HuH-7.5 (cell line): ENCODE results near the gene PIM1.
"Not testable (repeated sequence)": the region's sequence is repeated elsewhere in the genome, so short reads cannot be mapped to it uniquely, and the experiment has no call there.

Source experiments
- DNase-seq: peaks from one replicate; pipeline ENCODE4 v3.0.0; 2011; ENCODE audit warnings: low spot score

The PIM1 gene

DNA sequence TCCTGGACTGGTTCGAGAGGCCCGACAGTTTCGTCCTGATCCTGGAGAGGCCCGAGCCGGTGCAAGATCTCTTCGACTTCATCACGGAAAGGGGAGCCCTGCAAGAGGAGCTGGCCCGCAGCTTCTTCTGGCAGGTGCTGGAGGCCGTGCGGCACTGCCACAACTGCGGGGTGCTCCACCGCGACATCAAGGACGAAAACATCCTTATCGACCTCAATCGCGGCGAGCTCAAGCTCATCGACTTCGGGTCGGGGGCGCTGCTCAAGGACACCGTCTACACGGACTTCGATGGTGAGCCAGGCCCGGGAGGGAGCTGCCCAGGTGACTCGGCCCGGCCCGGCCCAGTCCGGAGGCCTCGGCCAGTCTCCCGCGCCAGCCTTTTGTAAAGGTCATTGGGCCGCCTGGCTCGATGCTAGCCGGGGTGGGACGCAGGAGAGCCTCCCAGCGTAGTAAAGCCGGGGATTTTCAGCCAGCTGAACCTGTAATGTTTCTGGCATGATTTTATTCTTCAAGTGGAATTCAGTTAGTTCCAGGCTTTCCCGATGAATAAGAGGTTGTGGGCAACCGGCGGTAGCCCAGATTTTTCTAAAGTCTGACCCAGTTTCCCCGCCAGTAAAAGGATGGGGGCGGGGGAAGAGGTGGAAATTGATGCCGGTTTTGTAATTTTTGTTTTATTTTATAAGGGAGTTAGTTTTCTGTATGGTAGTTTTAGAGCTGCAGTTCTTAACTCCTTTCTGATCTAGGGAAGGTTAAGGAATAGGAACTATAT lies 1.4 kb downstream of the PIM1 start:
- no peak for DNase-seq

DNA sequence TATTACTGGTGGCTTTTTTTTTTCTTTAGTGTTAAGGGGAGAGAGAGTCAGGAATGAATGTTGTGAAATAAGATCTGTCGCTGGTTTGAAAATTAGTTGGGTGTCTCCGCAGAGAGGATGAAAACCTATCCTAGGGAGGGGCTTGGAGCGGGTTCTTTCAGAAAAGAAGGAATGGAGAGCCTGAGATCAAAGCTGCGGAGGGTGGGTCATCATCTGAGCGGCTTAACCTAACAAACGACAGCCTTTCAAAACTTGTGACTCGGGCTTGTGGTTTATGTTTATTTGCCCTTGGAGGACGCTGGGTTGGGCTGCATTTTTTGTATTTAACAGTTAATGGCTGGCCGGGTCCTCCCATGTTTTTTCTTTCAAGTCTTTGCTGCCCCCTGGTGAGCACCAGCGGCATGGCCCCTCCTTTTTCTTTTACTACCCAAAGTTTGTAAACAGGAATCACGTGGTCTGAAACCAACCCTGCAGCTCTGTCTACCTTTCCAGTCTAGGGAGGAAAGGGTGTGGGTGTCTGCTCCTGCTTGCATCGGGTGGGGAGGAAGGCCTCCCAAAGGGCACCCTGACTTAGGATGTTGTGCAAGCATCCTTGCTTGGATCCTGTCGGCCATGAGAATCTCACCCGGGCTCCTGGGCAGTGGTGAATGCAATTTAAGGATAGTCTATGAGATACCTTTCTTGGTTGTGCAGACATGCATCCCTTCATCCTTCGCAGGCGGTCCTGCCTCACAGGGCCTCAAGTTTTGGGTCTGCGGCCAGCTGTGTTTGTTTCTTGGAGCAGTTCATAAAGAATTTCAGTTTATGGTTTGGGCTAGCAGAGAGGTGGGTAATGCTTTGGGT lies 2.2 kb downstream of the PIM1 start:
- DNase-seq, result peak; percentile 70

DNA sequence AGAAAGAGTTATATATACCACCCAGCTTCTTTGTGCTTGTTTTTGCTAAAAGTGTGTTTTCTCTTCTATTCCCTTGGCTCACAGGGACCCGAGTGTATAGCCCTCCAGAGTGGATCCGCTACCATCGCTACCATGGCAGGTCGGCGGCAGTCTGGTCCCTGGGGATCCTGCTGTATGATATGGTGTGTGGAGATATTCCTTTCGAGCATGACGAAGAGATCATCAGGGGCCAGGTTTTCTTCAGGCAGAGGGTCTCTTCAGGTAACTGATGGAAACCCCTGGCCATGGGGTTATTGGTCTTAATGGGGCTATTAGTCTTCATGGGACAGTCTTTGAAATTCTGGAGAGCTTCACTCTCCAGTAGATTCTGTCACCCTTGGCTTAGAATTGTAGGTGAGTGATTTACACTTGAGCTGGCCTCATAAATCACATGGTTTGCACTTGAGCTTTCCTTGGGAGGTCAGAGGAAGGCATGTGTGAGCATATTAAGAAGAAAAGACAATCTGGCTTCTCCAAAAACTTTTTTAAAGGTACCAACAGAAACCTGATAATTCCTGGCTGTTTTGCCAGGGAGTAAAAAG lies 3.0 kb downstream of the PIM1 start:
- no peak for DNase-seq

GRCh38 chr6:37173493-37174195 lies 3.7 kb downstream of the PIM1 start:
- no peak for DNase-seq

- DNase-seq, result no peak
Observed at GRCh38 chr6:37174196-37174514, 4.2 kb downstream of the PIM1 start.

- DNase-seq, result no peak
Observed at GRCh38 chr6:37174515-37175331, 4.8 kb downstream of the PIM1 start.

DNA sequence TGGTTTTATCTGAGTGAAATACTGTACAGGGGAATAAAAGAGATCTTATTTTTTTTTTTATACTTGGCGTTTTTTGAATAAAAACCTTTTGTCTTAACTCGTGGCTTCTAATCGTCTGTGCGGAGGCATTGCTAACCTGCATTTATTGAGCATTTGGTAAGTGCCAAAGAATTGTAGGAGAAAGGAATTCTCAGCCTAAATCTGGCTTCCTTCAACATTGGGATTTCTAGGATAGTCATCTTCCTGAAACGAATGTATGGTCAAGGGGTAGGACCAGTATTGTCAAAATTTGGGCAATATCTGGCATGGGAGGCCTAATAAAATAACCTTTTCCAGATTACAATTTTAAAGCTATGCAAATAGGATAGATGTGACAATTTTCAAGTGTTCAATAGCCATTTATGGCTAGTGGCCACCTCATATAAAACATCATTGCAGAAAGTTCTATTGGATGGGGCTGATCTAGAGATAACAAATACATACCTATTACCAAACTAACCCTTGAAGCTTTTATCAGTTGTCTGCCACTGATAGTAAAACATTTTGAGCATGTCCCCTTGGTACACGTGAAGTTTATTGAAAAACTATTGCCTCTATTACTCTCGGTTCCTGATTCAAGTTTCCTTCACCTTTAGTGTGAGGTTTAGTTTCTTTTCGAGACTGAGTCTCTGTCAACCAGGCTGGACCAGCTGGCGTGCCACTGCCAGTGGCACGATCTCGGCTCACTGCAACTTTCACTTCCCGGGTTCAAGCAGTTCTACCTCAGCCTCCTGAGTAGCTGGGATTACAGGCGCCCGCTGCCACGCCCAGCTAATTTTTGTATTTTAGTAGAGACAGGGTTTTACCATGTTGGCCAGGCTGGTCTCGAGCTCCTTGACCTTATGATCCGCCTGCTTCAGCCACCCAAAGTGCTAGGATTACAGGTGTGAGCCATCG lies 5.6 kb downstream of the PIM1 start:
- DNase-seq, result no peak

DNA sequence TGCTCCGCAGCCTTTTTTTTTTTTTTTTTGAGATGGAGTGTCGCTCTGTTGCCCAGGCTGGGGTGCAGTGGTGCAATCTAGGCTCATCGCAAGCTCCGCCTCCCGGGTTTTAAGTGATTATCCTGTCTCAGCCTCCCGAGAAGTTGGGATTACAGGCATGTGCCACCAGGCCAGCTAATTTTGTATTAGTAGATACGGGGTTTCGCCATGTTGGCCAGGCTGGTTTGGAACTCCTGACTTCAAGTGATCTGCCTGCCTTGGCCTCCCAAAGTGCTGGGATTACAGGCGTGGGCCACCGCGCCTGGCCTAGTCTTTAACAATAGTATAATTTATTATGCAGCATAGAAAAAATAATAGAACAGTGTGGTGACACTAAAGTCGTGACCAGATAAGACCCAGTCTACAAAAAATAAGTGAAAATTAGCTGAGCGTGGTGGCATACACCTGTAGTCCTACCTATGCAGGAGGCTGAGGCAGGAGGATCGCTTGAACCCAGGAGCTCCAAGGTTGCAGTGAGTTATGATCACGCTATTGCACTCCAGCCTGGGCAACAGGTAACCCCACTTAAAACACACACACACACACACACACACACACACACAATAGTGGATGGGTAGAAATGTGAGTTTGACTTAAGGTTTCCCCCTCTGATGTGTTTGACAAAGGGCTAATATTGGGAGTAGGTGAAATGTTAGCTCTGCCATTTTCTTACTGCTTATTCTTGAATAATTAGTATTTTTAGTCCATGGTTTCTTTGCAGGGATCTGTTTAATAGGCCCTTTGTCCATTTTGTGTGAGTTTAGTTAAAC lies 6.5 kb downstream of the PIM1 start:
- no peak for DNase-seq

- DNase-seq, result no peak
Observed at GRCh38 chr6:37177077-37177934, 7.4 kb downstream of the PIM1 start.

- no peak for DNase-seq
Observed at GRCh38 chr6:37177935-37178517, 8.1 kb downstream of the PIM1 start.

DNA sequence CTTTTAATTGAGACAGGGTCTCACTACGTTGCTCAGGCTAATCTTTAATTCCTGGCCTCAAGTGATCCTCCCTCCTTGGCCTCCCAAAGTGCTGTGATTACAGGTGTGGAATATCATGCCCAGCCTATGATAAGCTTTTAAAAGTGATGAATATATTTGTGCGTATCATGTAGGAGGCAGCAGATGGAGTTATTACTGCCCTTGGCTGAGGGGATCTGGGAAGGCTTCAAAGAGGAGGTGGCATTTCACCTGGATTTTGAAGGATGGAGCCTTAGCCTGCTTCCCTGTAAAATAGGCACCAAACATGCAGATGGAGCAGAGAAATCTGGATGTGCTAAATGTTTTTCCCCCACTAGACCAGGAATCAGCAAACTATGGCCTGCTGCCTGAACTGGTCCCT lies 10.1 kb downstream of the PIM1 start:
- DNase-seq, result no peak

- DNase-seq, result not testable (repeated sequence)
Observed at GRCh38 chr6:37180610-37181009, 10.7 kb downstream of the PIM1 start.

DNA sequence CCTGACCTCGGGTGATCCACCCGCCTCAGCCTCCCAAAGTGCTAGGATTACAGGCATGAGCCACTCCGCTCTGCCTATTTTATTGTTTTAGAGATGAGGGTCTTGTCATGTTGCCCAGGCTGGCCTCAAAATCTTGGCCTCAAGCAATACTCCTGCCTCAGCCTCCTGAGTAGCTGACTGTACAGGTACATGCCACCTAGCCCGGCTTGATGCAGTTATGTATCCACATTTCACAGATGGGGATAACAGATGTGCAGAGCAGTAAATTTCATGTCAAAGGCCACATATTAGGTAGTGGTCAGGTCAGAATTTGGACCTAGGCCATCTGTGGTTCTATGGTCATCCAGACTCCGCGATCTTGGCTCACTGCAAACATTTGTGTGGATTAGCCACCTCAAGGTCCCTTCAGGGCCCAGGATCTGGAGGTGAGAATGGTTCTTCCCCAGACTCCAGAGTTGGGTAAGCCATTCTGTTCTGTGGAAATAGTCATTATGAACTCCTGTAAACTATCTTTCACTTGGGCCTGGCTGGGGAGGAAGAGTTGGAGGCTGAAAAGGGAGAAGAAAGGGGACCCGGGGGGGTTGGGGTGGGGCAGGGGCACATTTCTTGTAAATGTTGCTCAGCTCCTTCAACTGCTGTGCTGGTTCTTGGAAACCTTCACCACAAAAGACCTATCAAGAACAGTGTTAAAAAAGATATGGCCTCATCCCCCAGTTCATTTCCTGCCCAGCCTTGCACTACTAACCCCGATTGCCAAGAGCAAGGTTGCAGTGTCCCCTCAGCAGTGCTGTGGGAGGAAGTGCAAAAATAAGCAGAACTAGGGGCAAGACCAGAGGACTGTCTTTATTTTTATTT lies 13.0 kb downstream of the PIM1 start:
- no peak for DNase-seq

DNA sequence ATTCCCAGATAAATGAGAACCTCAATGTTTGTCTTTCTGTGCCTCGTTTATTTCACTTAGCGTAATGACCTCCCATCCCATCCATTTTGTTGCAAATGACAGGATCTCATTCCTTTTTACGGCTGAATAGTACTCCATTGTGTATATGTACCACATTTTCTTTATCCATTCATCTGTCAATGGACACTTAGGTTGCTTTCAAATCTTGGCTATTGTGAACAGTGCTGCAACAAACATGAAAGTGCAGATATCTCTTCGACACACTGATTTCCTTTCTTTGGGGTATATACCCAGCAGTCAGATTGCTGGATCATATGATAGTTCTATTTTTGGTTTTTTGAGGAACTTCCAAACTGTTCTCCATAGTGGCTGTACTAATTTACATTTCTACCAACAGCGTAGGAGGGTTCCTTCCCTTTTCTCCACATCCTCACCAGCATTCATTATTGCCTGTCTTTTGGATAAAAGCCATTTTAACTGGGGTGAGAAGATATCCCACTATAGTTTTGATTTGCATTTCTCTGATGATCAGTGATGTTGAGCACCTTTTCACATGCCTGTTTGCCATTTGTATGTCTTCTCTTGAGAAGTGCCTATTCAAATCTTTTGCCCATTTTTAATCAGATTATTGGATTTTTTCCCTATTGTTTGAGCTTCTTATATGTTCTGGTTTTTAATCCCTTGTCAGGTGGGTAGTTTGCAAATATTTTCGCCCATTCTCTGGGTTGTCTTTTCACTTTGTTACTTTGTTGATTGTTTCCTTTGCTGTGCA lies 16.2 kb downstream of the PIM1 start:
- not testable (repeated sequence) for DNase-seq

- DNase-seq, result no peak
Observed at GRCh38 chr6:37187321-37188022, 17.5 kb downstream of the PIM1 start.

DNA sequence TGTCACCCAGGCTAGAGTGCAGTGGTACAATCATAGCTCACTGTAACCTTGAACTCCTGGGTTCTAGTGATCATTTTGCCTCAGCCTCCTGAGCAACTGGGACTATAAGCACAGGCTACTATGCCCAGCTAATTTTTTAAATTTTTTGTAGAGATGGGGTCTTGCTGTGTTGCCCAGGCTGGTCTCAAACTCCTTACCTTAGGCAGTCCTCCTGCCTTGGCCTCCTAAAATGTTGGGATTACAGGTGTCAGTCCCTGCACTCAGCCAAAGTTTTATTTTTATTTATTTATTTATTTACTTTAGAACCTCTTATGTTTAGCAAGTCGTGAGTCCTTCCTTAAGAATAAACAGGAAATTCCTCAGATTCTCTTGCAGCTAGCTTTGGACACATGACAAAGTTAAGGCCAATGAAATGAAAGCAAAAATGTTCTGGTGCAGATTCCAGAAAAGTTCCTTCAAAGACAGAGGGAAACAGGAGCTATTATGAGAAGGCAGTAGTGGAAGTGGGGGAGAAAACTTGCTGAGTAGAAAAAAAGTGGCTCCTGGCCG lies 19.1 kb downstream of the PIM1 start:
- no peak for DNase-seq
